ENCODE results near the gene MYL10.

GRCh38 chr7:101567230-101567629 is 61.9 kb downstream of the MYL10 start:
- TF ChIP-seq CTCF (IDR thresholded peaks at IDR 0.05; ENCODE audit: low read depth, low read length, poor library complexity, severe bottlenecking), result no peak
- TF ChIP-seq EZH2phosphoT487 (IDR thresholded peaks at IDR 0.05; ENCODE audit: borderline replicate concordance, low read length), result no peak
